HG03135 (cell line): ENCODE measurements around the gene PAWR.
"Not testable (repeated sequence)": the region's sequence is repeated elsewhere in the genome, so short reads cannot be mapped to it uniquely, and the experiment has no call there.

Source experiments
- ATAC-seq: cut with Tn5 transposase; IDR thresholded peaks from one replicate; pipeline ENCODE4 v1.9.1; 2021; ENCODE audit warnings: mild to moderate bottlenecking, moderate library complexity; ENCODE audit not compliant: unreplicated experiment

PAWR gene

GRCh38 chr12:79687711-79688260 is 3.0 kb downstream of the PAWR start:
- no peak for ATAC-seq

GRCh38 chr12:79686171-79686570 is 4.6 kb downstream of the PAWR start:
- ATAC-seq, result no peak

- ATAC-seq, result no peak
These were observed 5.7 kb downstream of the PAWR start for GRCh38 chr12:79685068-79685467.

- not testable (repeated sequence) for ATAC-seq
These were observed 6.4 kb downstream of the PAWR start for GRCh38 chr12:79684338-79684737.

- ATAC-seq, result no peak
These were observed 8.2 kb downstream of the PAWR start for GRCh38 chr12:79682593-79682992.

- no peak for ATAC-seq
These were observed 9.7 kb downstream of the PAWR start for GRCh38 chr12:79681008-79681590.

- no peak for ATAC-seq
These were observed 10.7 kb downstream of the PAWR start for GRCh38 chr12:79680051-79680450.

- ATAC-seq, result no peak
These were observed 12.5 kb downstream of the PAWR start for GRCh38 chr12:79678306-79678705.

- no peak for ATAC-seq
These were observed 13.1 kb downstream of the PAWR start for GRCh38 chr12:79677672-79678071.

GRCh38 chr12:79676579-79676978 is 14.2 kb downstream of the PAWR start:
- no peak for ATAC-seq

- ATAC-seq, result no peak
These were observed 16.1 kb downstream of the PAWR start for GRCh38 chr12:79674629-79675028.

- ATAC-seq, result no peak
These were observed 17.4 kb downstream of the PAWR start for GRCh38 chr12:79673354-79673753.

GRCh38 chr12:79668113-79668512 is 22.7 kb downstream of the PAWR start:
- ATAC-seq, result no peak

- no peak for ATAC-seq
These were observed 25.4 kb downstream of the PAWR start for GRCh38 chr12:79665212-79665887.

- ATAC-seq, result no peak
These were observed 26.2 kb downstream of the PAWR start for GRCh38 chr12:79664518-79664917.

GRCh38 chr12:79662046-79662811 is 28.5 kb downstream of the PAWR start:
- ATAC-seq, result no peak

GRCh38 chr12:79661629-79662028 is 29.1 kb downstream of the PAWR start:
- ATAC-seq, result no peak

- ATAC-seq, result no peak
These were observed 30.8 kb downstream of the PAWR start for GRCh38 chr12:79659961-79660431.

GRCh38 chr12:79658221-79658620 is 32.5 kb downstream of the PAWR start:
- ATAC-seq, result no peak

- ATAC-seq, result no peak
These were observed 33.6 kb downstream of the PAWR start for GRCh38 chr12:79657136-79657535.

GRCh38 chr12:79655036-79655435 is 35.7 kb downstream of the PAWR start:
- ATAC-seq, result no peak

- ATAC-seq, result no peak
These were observed 38.2 kb downstream of the PAWR start for GRCh38 chr12:79652521-79652920.
